HepG2 (cell line): ENCODE results near the gene MED9. TPM values are rescaled to one million over a fixed set of nuclear protein-coding genes. Genes with fewer than 3 reads are reported as not detected.

Experiments used
- CCDC6 ChIP-seq: sonication (generic); formaldehyde crosslinking; IDR thresholded peaks from 2 replicates; pipeline ENCODE4 v1.8.1; 2022; ENCODE audit warnings: mild to moderate bottlenecking, missing genetic modification reagents, moderate library complexity
- FOXA3 ChIP-seq: IDR thresholded peaks from 2 replicates; pipeline ENCODE4 v1.6.1; 2016; ENCODE audit warnings: missing genetic modification reagents, missing compliant biosample characterization
- GABPA ChIP-seq, 2 experiments: IDR thresholded peaks; 2 replicates each; pipeline ENCODE4 v1.6.1; 2011 to 2016; ENCODE audit warnings: low read depth in 2 of 2, low read length in 1 of 2, missing biosample characterization in 1 of 2, missing genetic modification characterization in 1 of 2
- HNF1B ChIP-seq: sonication (generic); formaldehyde crosslinking; IDR thresholded peaks from 2 replicates; pipeline ENCODE4 v1.5.1; 2020; ENCODE audit warnings: mild to moderate bottlenecking, moderate library complexity, missing genetic modification reagents
- HNRNPK ChIP-seq: fragments of 200-400 bp; formaldehyde crosslinking; IDR thresholded peaks from 2 replicates; pipeline ENCODE4 v1.6.1; 2018; ENCODE audit warnings: low read length, low read depth, moderate library complexity, mild to moderate bottlenecking; ENCODE audit not compliant: poor library complexity, severe bottlenecking
- MED13 ChIP-seq: sonication (generic); formaldehyde crosslinking; IDR thresholded peaks from 2 replicates; pipeline ENCODE4 v1.5.0; 2020; ENCODE audit warnings: missing genetic modification reagents
- MED8 ChIP-seq: sonication (generic); formaldehyde crosslinking; IDR thresholded peaks from 2 replicates; pipeline ENCODE4 v1.8.1; 2023; ENCODE audit warnings: mild to moderate bottlenecking, missing genetic modification reagents; ENCODE audit not compliant: insufficient replicate concordance
- NFE2L2 ChIP-seq: fragments of 150-350 bp; IDR thresholded peaks from 2 replicates; pipeline ENCODE4 v1.6.1; 2014; ENCODE audit warnings: low read length
- NONO ChIP-seq, 2 experiments: fragments of 450-650 bp in 1 of 2; sonication (generic) in 1 of 2; formaldehyde crosslinking in 1 of 2; IDR thresholded peaks in 1 of 2; conservative IDR thresholded peaks in 1 of 2; 2 replicates each; pipeline versions ENCODE4 v1.6.1 to v1.8.0; 2017 to 2022; ENCODE audit warnings: mild to moderate bottlenecking in 1 of 2, missing genetic modification reagents in 1 of 2, moderate library complexity in 1 of 2
- NR2F1 ChIP-seq, 2 experiments: fragments of 450-650 bp in 1 of 2; formaldehyde crosslinking in 1 of 2; IDR thresholded peaks; 2 replicates each; pipeline versions ENCODE4 v1.5.0 to v1.6.1; 2016 to 2020; ENCODE audit warnings: mild to moderate bottlenecking in 1 of 2, missing compliant biosample characterization in 1 of 2, missing genetic modification reagents in 1 of 2, moderate library complexity in 1 of 2
- polyA plus RNA-seq, 8 experiments: library from polyadenylated mRNA; depleted of rRNA in 3 of 8; stranded (reverse) in 7 of 8; unstranded in 1 of 8; fragments of >200 nt; fragmentation: Illumina TruSeq in 4 of 8; extraction: Trizol in 4 of 8; gene quantifications; 2 replicates each; pipeline versions ENCODE4 v1.2.1 to v1.2.3, GENCODE V29; 2011 to 2016; ENCODE audit warnings: low read depth in 4 of 8, missing spikeins in 1 of 8, mixed read lengths in 1 of 8; ENCODE audit not compliant: insufficient read depth in 1 of 8
- total RNA-seq, 5 experiments: library from RNA; depleted of rRNA; stranded (reverse); fragments of >200 nt; fragmentation: Illumina TruSeq; extraction: Trizol; gene quantifications; 2 replicates each; pipeline ENCODE4 v1.2.3, GENCODE V29; 2016; ENCODE audit warnings: low read depth in 1 of 5

Gene MED9
- total and polyA plus RNA-seq, 2 of the 13 experiments (the other 11 are each of a cell fraction or from before 2014, with no cell fraction given), result 11.9 to 15.1 TPM

- TF ChIP-seq GABPA (IDR thresholded peaks at IDR 0.05; ENCODE audit: low read depth, low read length) (no peak), GABPA (CRISPR knock-in tag; IDR thresholded peaks at IDR 0.05; ENCODE audit: low read depth) (no peak), FOXA3 (CRISPR knock-in tag) (no peak), MED13 (CRISPR knock-in tag) (0 out of 2 replicates have a peak, but pooled peaks have one; percentile 7), NFE2L2 (no peak), NR2F1 (CRISPR knock-in tag; IDR thresholded peaks at IDR 0.05) (no peak), HNRNPK (no peak), HNF1B (0 out of 2 replicates have a peak, but pooled peaks have one; percentile 0), MED8 (CRISPR knock-in tag) (no peak), NONO (IDR thresholded peaks at IDR 0.05) (no peak), NONO (CRISPR knock-in tag; conservative IDR thresholded peaks at IDR 0.05) (no peak), CCDC6 (CRISPR knock-in tag) (0 out of 2 replicates have a peak, but pooled peaks have one; percentile 1)
Measured at GRCh38 chr17:17497065-17497844, 20.5 kb downstream of the MED9 start (continued).
